HepG2 (cell line): ENCODE data around the gene SNRNP25. TPM values are rescaled to one million over a fixed set of nuclear protein-coding genes. Genes with fewer than 3 reads are reported as not detected.

Source experiments
- DMAP1 ChIP-seq: IDR thresholded peaks from 2 replicates; pipeline ENCODE4 v1.6.1; 2016
- FOXA3 ChIP-seq: IDR thresholded peaks from 2 replicates; pipeline ENCODE4 v1.6.1; 2016; ENCODE audit warnings: missing genetic modification reagents, missing compliant biosample characterization
- IKZF1 ChIP-seq: fragments of 450-650 bp; IDR thresholded peaks from 2 replicates; pipeline ENCODE4 v1.7.1; 2016
- MLLT10 ChIP-seq: sonication (generic); formaldehyde crosslinking; IDR thresholded peaks from 2 replicates; pipeline ENCODE4 v1.4.0; 2020; ENCODE audit warnings: missing genetic modification reagents
- NKX3-1 ChIP-seq: sonication (generic); formaldehyde crosslinking; IDR thresholded peaks from 2 replicates; pipeline ENCODE4 v1.5.0; 2020; ENCODE audit warnings: missing genetic modification reagents
- NR3C1 ChIP-seq: sonication (generic); formaldehyde crosslinking; IDR thresholded peaks from 2 replicates; pipeline ENCODE4 v1.4.0; 2020; ENCODE audit warnings: missing genetic modification reagents
- SKIL ChIP-seq: sonication (generic); formaldehyde crosslinking; IDR thresholded peaks from 2 replicates; pipeline ENCODE4 v1.8.0; 2022; ENCODE audit warnings: missing genetic modification reagents, mild to moderate bottlenecking, moderate library complexity, borderline replicate concordance
- SPEN ChIP-seq: sonication (generic); formaldehyde crosslinking; IDR thresholded peaks from 2 replicates; pipeline ENCODE4 v1.5.1; 2020; ENCODE audit warnings: low read depth, mild to moderate bottlenecking, missing genetic modification reagents
- SRY ChIP-seq: sonication (generic); formaldehyde crosslinking; IDR thresholded peaks from 2 replicates; pipeline ENCODE4 v1.8.0; 2022; ENCODE audit warnings: mild to moderate bottlenecking, missing genetic modification reagents
- TAF15 ChIP-seq: fragments of 200-400 bp; formaldehyde crosslinking; IDR thresholded peaks from one replicate; pipeline ENCODE4 v1.6.1; 2018; ENCODE audit warnings: mild to moderate bottlenecking, low read depth, low read length; ENCODE audit not compliant: poor library complexity, severe bottlenecking
- XBP1 ChIP-seq: sonication (generic); formaldehyde crosslinking; IDR thresholded peaks from 2 replicates; pipeline ENCODE4 v1.5.0; 2020; ENCODE audit warnings: missing genetic modification reagents
- ZBTB21 ChIP-seq: sonication (generic); formaldehyde crosslinking; IDR thresholded peaks from 2 replicates; pipeline ENCODE4 v1.4.0; 2020; ENCODE audit warnings: missing genetic modification reagents
- ZBTB37 ChIP-seq: sonication (generic); formaldehyde crosslinking; IDR thresholded peaks from 2 replicates; pipeline ENCODE4 v1.4.0; 2020; ENCODE audit warnings: mild to moderate bottlenecking, missing genetic modification reagents
- ZNF44 ChIP-seq: sonication (generic); formaldehyde crosslinking; IDR thresholded peaks from 2 replicates; pipeline ENCODE4 v1.5.1; 2020; ENCODE audit warnings: mild to moderate bottlenecking, missing genetic modification reagents
- ZNF768 ChIP-seq: sonication (generic); formaldehyde crosslinking; IDR thresholded peaks from 2 replicates; pipeline ENCODE4 v1.4.0; 2020; ENCODE audit warnings: missing genetic modification reagents
- ZSCAN20 ChIP-seq: sonication (generic); formaldehyde crosslinking; IDR thresholded peaks from 2 replicates; pipeline ENCODE4 v1.4.0; 2020; ENCODE audit warnings: missing genetic modification reagents, mild to moderate bottlenecking, borderline replicate concordance
- polyA plus RNA-seq, 8 experiments: library from polyadenylated mRNA; depleted of rRNA in 3 of 8; stranded (reverse) in 7 of 8; unstranded in 1 of 8; fragments of >200 nt; fragmentation: Illumina TruSeq in 4 of 8; extraction: Trizol in 4 of 8; gene quantifications; 2 replicates each; pipeline versions ENCODE4 v1.2.1 to v1.2.3, GENCODE V29; 2011 to 2016; ENCODE audit warnings: low read depth in 4 of 8, missing spikeins in 1 of 8, mixed read lengths in 1 of 8; ENCODE audit not compliant: insufficient read depth in 1 of 8
- total RNA-seq, 5 experiments: library from RNA; depleted of rRNA; stranded (reverse); fragments of >200 nt; fragmentation: Illumina TruSeq; extraction: Trizol; gene quantifications; 2 replicates each; pipeline ENCODE4 v1.2.3, GENCODE V29; 2016; ENCODE audit warnings: low read depth in 1 of 5
- TF ChIP-seq, protein P1 (sequence below): sonication (generic); formaldehyde crosslinking; IDR thresholded peaks from 2 replicates; pipeline ENCODE4 v1.4.0; 2020; ENCODE audit warnings: missing genetic modification reagents, borderline replicate concordance
- TF ChIP-seq, protein P2 (sequence below): sonication (generic); formaldehyde crosslinking; IDR thresholded peaks from 2 replicates; pipeline ENCODE4 v1.4.0; 2020; ENCODE audit warnings: missing genetic modification reagents
- TF ChIP-seq, protein P3 (sequence below): sonication (generic); formaldehyde crosslinking; IDR thresholded peaks from 2 replicates; pipeline ENCODE4 v1.5.0; 2020; ENCODE audit warnings: mild to moderate bottlenecking, missing genetic modification reagents, borderline replicate concordance

The SNRNP25 gene
- total and polyA plus RNA-seq, 2 of the 13 experiments (the other 11 are each of a cell fraction or from before 2014, with no cell fraction given) = 34.1 to 97.4 TPM

- TF ChIP-seq, protein P1, sequence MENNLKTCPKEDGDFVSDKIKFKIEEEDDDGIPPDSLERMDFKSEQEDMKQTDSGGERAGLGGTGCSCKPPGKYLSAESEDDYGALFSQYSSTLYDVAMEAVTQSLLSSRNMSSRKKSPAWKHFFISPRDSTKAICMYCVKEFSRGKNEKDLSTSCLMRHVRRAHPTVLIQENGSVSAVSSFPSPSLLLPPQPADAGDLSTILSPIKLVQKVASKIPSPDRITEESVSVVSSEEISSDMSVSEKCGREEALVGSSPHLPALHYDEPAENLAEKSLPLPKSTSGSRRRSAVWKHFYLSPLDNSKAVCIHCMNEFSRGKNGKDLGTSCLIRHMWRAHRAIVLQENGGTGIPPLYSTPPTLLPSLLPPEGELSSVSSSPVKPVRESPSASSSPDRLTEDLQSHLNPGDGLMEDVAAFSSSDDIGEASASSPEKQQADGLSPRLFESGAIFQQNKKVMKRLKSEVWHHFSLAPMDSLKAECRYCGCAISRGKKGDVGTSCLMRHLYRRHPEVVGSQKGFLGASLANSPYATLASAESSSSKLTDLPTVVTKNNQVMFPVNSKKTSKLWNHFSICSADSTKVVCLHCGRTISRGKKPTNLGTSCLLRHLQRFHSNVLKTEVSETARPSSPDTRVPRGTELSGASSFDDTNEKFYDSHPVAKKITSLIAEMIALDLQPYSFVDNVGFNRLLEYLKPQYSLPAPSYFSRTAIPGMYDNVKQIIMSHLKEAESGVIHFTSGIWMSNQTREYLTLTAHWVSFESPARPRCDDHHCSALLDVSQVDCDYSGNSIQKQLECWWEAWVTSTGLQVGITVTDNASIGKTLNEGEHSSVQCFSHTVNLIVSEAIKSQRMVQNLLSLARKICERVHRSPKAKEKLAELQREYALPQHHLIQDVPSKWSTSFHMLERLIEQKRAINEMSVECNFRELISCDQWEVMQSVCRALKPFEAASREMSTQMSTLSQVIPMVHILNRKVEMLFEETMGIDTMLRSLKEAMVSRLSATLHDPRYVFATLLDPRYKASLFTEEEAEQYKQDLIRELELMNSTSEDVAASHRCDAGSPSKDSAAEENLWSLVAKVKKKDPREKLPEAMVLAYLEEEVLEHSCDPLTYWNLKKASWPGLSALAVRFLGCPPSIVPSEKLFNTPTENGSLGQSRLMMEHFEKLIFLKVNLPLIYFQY = no peak
- TF ChIP-seq ZSCAN20 (no peak), TAF15 (no peak), MLLT10 (CRISPR knock-in tag) (no peak), NKX3-1 (CRISPR knock-in tag) (no peak), ZNF44 (CRISPR knock-in tag) (no peak), XBP1 (CRISPR knock-in tag) (no peak), ZBTB21 (CRISPR knock-in tag) (no peak), SPEN (CRISPR knock-in tag) (peak; percentile 6; the same call in 1 of the 2 replicates), NR3C1 (CRISPR knock-in tag) (no peak), SRY (CRISPR knock-in tag) (peak; percentile 5; the same call in 1 of the 2 replicates), DMAP1 (CRISPR knock-in tag) (no peak), ZBTB37 (CRISPR knock-in tag) (no peak), FOXA3 (CRISPR knock-in tag) (no peak), ZNF768 (no peak), IKZF1 (no peak), SKIL (CRISPR knock-in tag) (peak; percentile 42; the same call in 1 of the 2 replicates)
- TF ChIP-seq, protein P2, sequence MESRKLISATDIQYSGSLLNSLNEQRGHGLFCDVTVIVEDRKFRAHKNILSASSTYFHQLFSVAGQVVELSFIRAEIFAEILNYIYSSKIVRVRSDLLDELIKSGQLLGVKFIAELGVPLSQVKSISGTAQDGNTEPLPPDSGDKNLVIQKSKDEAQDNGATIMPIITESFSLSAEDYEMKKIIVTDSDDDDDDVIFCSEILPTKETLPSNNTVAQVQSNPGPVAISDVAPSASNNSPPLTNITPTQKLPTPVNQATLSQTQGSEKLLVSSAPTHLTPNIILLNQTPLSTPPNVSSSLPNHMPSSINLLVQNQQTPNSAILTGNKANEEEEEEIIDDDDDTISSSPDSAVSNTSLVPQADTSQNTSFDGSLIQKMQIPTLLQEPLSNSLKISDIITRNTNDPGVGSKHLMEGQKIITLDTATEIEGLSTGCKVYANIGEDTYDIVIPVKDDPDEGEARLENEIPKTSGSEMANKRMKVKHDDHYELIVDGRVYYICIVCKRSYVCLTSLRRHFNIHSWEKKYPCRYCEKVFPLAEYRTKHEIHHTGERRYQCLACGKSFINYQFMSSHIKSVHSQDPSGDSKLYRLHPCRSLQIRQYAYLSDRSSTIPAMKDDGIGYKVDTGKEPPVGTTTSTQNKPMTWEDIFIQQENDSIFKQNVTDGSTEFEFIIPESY (CRISPR knock-in tag) = no peak
- TF ChIP-seq, protein P3, sequence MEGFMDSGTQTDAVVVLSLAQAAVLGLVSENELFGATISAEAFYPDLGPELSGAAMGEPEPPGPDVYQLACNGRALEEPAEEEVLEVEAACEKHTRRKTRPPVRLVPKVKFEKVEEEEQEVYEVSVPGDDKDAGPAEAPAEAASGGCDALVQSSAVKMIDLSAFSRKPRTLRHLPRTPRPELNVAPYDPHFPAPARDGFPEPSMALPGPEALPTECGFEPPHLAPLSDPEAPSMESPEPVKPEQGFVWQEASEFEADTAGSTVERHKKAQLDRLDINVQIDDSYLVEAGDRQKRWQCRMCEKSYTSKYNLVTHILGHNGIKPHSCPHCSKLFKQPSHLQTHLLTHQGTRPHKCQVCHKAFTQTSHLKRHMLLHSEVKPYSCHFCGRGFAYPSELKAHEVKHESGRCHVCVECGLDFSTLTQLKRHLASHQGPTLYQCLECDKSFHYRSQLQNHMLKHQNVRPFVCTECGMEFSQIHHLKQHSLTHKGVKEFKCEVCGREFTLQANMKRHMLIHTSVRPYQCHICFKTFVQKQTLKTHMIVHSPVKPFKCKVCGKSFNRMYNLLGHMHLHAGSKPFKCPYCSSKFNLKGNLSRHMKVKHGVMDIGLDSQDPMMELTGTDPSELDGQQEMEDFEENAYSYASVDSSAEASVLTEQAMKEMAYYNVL (CRISPR knock-in tag) = no peak
Measured at GRCh38 chr16:76535-77272, 23.1 kb downstream of the SNRNP25 start (continued).
